Measurements from ENCODE around the gene ANKS1B. TPM values are rescaled to one million over a fixed set of nuclear protein-coding genes. Genes with fewer than 3 reads are reported as not detected.

The ANKS1B gene
- total and polyA plus RNA-seq, 10 of the 15 experiments (the other 5 are each of a cell fraction or from before 2014, with no cell fraction given): 0.16 to 1.3 (median 0.82) TPM; not detected in 7

DNA sequence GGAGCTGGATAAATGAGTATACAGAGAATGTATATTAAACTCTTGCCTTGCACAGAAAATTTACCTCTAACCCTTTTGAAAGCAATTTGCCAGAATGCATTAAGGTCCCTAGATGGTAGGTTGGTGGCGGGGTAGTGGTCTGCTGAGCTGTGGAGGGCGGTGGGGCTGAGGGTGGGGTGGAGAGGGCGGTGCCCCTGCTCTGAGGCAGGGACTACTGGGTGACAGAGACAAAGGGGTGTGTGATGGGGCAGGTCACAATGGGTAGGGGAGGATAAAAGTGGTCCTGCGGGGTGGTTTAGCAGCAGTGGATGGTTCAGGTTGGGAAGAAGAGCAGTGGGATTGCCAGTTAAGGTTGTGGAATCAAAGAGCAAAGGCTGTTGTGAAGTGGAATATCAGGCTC is 337.3 kb downstream of the ANKS1B start, which contains the start of gene GARIN6:
Gene GARIN6 (plus strand): TSS at position 301 of the 400 bp plus-strand sequence. CDS start 422 bp downstream, outside the sequence.
- Histone ChIP-seq H3K4me3 (no peak within 1 kb of the TSS), H3K36me3 (ENCODE audit: control insufficient read depth in 2 of 2, insufficient read depth in 2 of 2, low read length in 1 of 2) (no peaks in the 10 kb centered on the region), H3K4me2 (ENCODE audit: control insufficient read depth, insufficient read depth) (no peak within 1 kb of the TSS), H3K9me3 (replicated peaks; ENCODE audit: control insufficient read depth, insufficient read depth, low read length) (no peaks in the 10 kb centered on the region), H3K27ac (ENCODE audit: control insufficient read depth, insufficient read depth) (no peak within 1 kb of the TSS), H4K20me1 (ENCODE audit: control insufficient read depth, insufficient read depth) (no peaks in the 10 kb centered on the region), H3K4me1 (ENCODE audit: control insufficient read depth, insufficient read depth, low read length) (no peaks in the 10 kb centered on the region), H3K27me3 (replicated peaks in 1 of 2; ENCODE audit: control insufficient read depth in 2 of 2, insufficient read depth in 2 of 2, low read length in 1 of 2) (no peaks in the 10 kb centered on the region; a peak in 1 of 4 replicates), H3K79me2 (ENCODE audit: control insufficient read depth, insufficient read depth, low read length) (no peaks in the 10 kb centered on the region), H3K9ac (ENCODE audit: control insufficient read depth, insufficient read depth, low read length) (no peak within 1 kb of the TSS), H2AFZ (ENCODE audit: control insufficient read depth, low read depth, low read length) (no peak within 1 kb of the TSS)
- RAD21 ChIA-PET (ENCODE audit: unreplicated experiment): no interaction called here
- intact Hi-C loops (cut with micrococcal nuclease; ENCODE audit: unreplicated experiment) (no loop called here), in situ Hi-C loops (cut with MboI) (no loop called here)
- TF ChIP-seq, protein P1, sequence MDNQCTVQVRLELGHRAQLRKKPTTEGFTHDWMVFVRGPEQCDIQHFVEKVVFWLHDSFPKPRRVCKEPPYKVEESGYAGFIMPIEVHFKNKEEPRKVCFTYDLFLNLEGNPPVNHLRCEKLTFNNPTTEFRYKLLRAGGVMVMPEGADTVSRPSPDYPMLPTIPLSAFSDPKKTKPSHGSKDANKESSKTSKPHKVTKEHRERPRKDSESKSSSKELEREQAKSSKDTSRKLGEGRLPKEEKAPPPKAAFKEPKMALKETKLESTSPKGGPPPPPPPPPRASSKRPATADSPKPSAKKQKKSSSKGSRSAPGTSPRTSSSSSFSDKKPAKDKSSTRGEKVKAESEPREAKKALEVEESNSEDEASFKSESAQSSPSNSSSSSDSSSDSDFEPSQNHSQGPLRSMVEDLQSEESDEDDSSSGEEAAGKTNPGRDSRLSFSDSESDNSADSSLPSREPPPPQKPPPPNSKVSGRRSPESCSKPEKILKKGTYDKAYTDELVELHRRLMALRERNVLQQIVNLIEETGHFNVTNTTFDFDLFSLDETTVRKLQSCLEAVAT (IDR thresholded peaks at IDR 0.05): no peak
- TF ChIP-seq, protein P2, sequence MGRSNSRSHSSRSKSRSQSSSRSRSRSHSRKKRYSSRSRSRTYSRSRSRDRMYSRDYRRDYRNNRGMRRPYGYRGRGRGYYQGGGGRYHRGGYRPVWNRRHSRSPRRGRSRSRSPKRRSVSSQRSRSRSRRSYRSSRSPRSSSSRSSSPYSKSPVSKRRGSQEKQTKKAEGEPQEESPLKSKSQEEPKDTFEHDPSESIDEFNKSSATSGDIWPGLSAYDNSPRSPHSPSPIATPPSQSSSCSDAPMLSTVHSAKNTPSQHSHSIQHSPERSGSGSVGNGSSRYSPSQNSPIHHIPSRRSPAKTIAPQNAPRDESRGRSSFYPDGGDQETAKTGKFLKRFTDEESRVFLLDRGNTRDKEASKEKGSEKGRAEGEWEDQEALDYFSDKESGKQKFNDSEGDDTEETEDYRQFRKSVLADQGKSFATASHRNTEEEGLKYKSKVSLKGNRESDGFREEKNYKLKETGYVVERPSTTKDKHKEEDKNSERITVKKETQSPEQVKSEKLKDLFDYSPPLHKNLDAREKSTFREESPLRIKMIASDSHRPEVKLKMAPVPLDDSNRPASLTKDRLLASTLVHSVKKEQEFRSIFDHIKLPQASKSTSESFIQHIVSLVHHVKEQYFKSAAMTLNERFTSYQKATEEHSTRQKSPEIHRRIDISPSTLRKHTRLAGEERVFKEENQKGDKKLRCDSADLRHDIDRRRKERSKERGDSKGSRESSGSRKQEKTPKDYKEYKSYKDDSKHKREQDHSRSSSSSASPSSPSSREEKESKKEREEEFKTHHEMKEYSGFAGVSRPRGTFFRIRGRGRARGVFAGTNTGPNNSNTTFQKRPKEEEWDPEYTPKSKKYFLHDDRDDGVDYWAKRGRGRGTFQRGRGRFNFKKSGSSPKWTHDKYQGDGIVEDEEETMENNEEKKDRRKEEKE (IDR thresholded peaks at IDR 0.05): no peak
- TF ChIP-seq CBFB (IDR thresholded peaks at IDR 0.05; ENCODE audit: low read depth) (no peak), PML (IDR thresholded peaks at IDR 0.05; ENCODE audit: low read length) (no peak), HDAC6 (IDR thresholded peaks at IDR 0.05; ENCODE audit: unreplicated experiment) (no peak), ZNF24 (IDR thresholded peaks at IDR 0.05) (no peak)
- TF ChIP-seq, protein P3, sequence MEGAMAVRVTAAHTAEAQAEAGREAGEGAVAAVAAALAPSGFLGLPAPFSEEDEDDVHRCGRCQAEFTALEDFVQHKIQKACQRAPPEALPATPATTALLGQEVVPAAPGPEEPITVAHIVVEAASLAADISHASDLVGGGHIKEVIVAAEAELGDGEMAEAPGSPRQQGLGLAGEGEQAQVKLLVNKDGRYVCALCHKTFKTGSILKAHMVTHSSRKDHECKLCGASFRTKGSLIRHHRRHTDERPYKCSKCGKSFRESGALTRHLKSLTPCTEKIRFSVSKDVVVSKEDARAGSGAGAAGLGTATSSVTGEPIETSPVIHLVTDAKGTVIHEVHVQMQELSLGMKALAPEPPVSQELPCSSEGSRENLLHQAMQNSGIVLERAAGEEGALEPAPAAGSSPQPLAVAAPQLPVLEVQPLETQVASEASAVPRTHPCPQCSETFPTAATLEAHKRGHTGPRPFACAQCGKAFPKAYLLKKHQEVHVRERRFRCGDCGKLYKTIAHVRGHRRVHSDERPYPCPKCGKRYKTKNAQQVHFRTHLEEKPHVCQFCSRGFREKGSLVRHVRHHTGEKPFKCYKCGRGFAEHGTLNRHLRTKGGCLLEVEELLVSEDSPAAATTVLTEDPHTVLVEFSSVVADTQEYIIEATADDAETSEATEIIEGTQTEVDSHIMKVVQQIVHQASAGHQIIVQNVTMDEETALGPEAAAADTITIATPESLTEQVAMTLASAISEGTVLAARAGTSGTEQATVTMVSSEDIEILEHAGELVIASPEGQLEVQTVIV (IDR thresholded peaks at IDR 0.05; ENCODE audit: borderline replicate concordance, partially characterized antibody): no peak
- ATAC-seq (no peak), DNase-seq (ENCODE audit: low read depth, low spot score) (no peak), FAIRE-seq (no peak)
- no TSS peak for BruUV-seq (replicated peaks)
- 8% methylated on average over 4 of the region's 4 CpGs for WGBS (ENCODE audit: insufficient coverage, insufficient replicate concordance, low lambda C conversion rate, missing lambda C conversion rate)
- POLR2A ChIA-PET: no interaction called here
- CTCF ChIA-PET: interaction anchor here (0.7 to 2.0 kb wide), 2 partner anchors 12 to 211 kb away, joined by 3 to 5 read pairs; no protein-coding TSS in a partner anchor
- SMC1A ChIA-PET (ENCODE audit: uncharacterized antibody, unreplicated experiment): no interaction called here
